HepG2 (cell line): Measurements from ENCODE around the gene CISH. TPM values are rescaled to one million over a fixed set of nuclear protein-coding genes. Genes with fewer than 3 reads are reported as not detected.
A peak's percentile ranks its signal among the peaks of the same experiment; 100 is the strongest.

ENCODE experiments used
- BRD4 ChIP-seq: sonication (generic); formaldehyde crosslinking; IDR thresholded peaks from 2 replicates; pipeline ENCODE4 v1.4.0; 2020; ENCODE audit warnings: missing genetic modification reagents
- CHD2 ChIP-seq: IDR thresholded peaks from 2 replicates; pipeline ENCODE4 v1.6.1; 2011; ENCODE audit warnings: low read depth, low read length, improper control_type of control experiment
- DMTF1 ChIP-seq: sonication (generic); formaldehyde crosslinking; IDR thresholded peaks from 2 replicates; pipeline ENCODE4 v1.4.0; 2020; ENCODE audit warnings: mild to moderate bottlenecking, missing genetic modification reagents
- KMT2A ChIP-seq: sonication (generic); formaldehyde crosslinking; IDR thresholded peaks from 2 replicates; pipeline ENCODE4 v1.4.0; 2020; ENCODE audit warnings: missing genetic modification reagents
- MED8 ChIP-seq: sonication (generic); formaldehyde crosslinking; IDR thresholded peaks from 2 replicates; pipeline ENCODE4 v1.8.1; 2023; ENCODE audit warnings: mild to moderate bottlenecking, missing genetic modification reagents; ENCODE audit not compliant: insufficient replicate concordance
- NCOR1 ChIP-seq: fragments of 200-600 bp; sonication (generic); IDR thresholded peaks from 2 replicates; pipeline ENCODE4 v1.7.0; 2017; ENCODE audit warnings: antibody characterized with exemption, low read length, borderline replicate concordance
- NFYC ChIP-seq: IDR thresholded peaks from 2 replicates; pipeline ENCODE4 v1.6.1; 2016; ENCODE audit warnings: missing genetic modification reagents, missing compliant biosample characterization
- PLRG1 ChIP-seq: fragments of 450-650 bp; conservative IDR thresholded peaks from 2 replicates; pipeline ENCODE4 v1.6.1; 2016
- RBM22 ChIP-seq: fragments of 200-400 bp; formaldehyde crosslinking; optimal IDR thresholded peaks from 2 replicates; pipeline ENCODE3; 2017; ENCODE audit warnings: mild to moderate bottlenecking, low read length, moderate library complexity
- TRAFD1 ChIP-seq: sonication (generic); formaldehyde crosslinking; IDR thresholded peaks from 2 replicates; pipeline ENCODE4 v1.5.1; 2020; ENCODE audit warnings: missing genetic modification reagents, mild to moderate bottlenecking, borderline replicate concordance
- ZBTB49 ChIP-seq: sonication (generic); formaldehyde crosslinking; IDR thresholded peaks from 2 replicates; pipeline ENCODE4 v1.4.0; 2020; ENCODE audit warnings: missing genetic modification reagents, borderline replicate concordance
- ZHX2 ChIP-seq, 2 experiments: sonication (generic) in 1 of 2; formaldehyde crosslinking in 1 of 2; IDR thresholded peaks; 2 replicates each; pipeline versions ENCODE4 v1.6.1 to v1.9.0; 2014 to 2022; ENCODE audit warnings: antibody characterized with exemption in 1 of 2, borderline replicate concordance in 1 of 2, inconsistent platforms in 1 of 2, low read depth in 1 of 2, missing genetic modification reagents in 1 of 2
- ZNF274 ChIP-seq: sonication (generic); formaldehyde crosslinking; IDR thresholded peaks from 2 replicates; pipeline ENCODE4 v1.5.1; 2020; ENCODE audit warnings: mild to moderate bottlenecking, missing genetic modification reagents
- ZNF83 ChIP-seq: sonication (generic); formaldehyde crosslinking; IDR thresholded peaks from 2 replicates; pipeline ENCODE4 v1.4.0; 2020; ENCODE audit warnings: missing genetic modification reagents, mild to moderate bottlenecking, borderline replicate concordance
- ZNF841 ChIP-seq: sonication (generic); formaldehyde crosslinking; IDR thresholded peaks from 2 replicates; pipeline ENCODE4 v1.8.1; 2023; ENCODE audit warnings: missing genetic modification reagents, borderline replicate concordance
- polyA plus RNA-seq, 8 experiments: library from polyadenylated mRNA; depleted of rRNA in 3 of 8; stranded (reverse) in 7 of 8; unstranded in 1 of 8; fragments of >200 nt; fragmentation: Illumina TruSeq in 4 of 8; extraction: Trizol in 4 of 8; gene quantifications; 2 replicates each; pipeline versions ENCODE4 v1.2.1 to v1.2.3, GENCODE V29; 2011 to 2016; ENCODE audit warnings: low read depth in 4 of 8, missing spikeins in 1 of 8, mixed read lengths in 1 of 8; ENCODE audit not compliant: insufficient read depth in 1 of 8
- total RNA-seq, 5 experiments: library from RNA; depleted of rRNA; stranded (reverse); fragments of >200 nt; fragmentation: Illumina TruSeq; extraction: Trizol; gene quantifications; 2 replicates each; pipeline ENCODE4 v1.2.3, GENCODE V29; 2016; ENCODE audit warnings: low read depth in 1 of 5

CISH gene
- total and polyA plus RNA-seq, 2 of the 13 experiments (the other 11 are each of a cell fraction or from before 2014, with no cell fraction given): 0.91 to 1.5 TPM

GRCh38 chr3:50587806-50588758, 23.5 kb downstream of the CISH start (continued):
- no peak for TF ChIP-seq KMT2A (CRISPR knock-in tag)
- no peak for TF ChIP-seq ZNF274 (CRISPR knock-in tag)
- TF ChIP-seq ZNF83: no peak
- TF ChIP-seq NCOR1: no peak
- peak; percentile 80 for TF ChIP-seq BRD4 (CRISPR knock-in tag)
- TF ChIP-seq CHD2: no peak
- TF ChIP-seq PLRG1: no peak
- 0 out of 2 replicates have a peak, but pooled peaks have one; percentile 3 for TF ChIP-seq NFYC
- no peak for TF ChIP-seq ZHX2 (IDR thresholded peaks at IDR 0.05; ENCODE audit: low read depth)
- 0 out of 2 replicates have a peak, but pooled peaks have one; percentile 35 for TF ChIP-seq ZHX2 (CRISPR knock-in tag; IDR thresholded peaks at IDR 0.05; ENCODE audit: borderline replicate concordance)
- no peak for TF ChIP-seq TRAFD1
- no peak for TF ChIP-seq ZBTB49 (CRISPR knock-in tag)
- no peak for TF ChIP-seq DMTF1 (CRISPR knock-in tag)
- no peak for TF ChIP-seq RBM22
- TF ChIP-seq ZNF841 (CRISPR knock-in tag): no peak
- peak; percentile 38 for TF ChIP-seq MED8 (CRISPR knock-in tag)
